HEK293 (cell line): ENCODE data around the gene CXCL6.

Experiments
- CTCF ChIA-PET: fragments of 350-600 bp; formaldehyde crosslinking; extraction: SDS; loops from one replicate; lab custom pipeline; 2021; ENCODE audit warnings: antibody characterized with exemption; lab: Yijun Ruan, JAX
- POLR2A ChIA-PET: fragments of 300-600 bp; formaldehyde crosslinking; extraction: SDS; loops from one replicate; lab custom pipeline; 2020; ENCODE audit warnings: antibody characterized with exemption, inconsistent platforms; lab: Yijun Ruan, JAX
- H3K27ac ChIP-seq: fragments of 200-500 bp; sonication (Bioruptor generic); 2 replicates; pipeline ENCODE4 v1.5.1; 2014; ENCODE audit warnings: low read depth, low read length, control low read depth, inconsistent platforms; ENCODE audit errors: extremely low read depth
- H3K36me3 ChIP-seq, 2 experiments: fragments of 200-500 bp in 1 of 2; sonication (Bioruptor generic) in 1 of 2; 1 replicate in 1 of 2; 2 replicates in 1 of 2; pipeline ENCODE4 v1.5.1; 2014 to 2017; ENCODE audit warnings: inconsistent platforms in 2 of 2, low read length in 2 of 2; ENCODE audit not compliant: control insufficient read depth in 2 of 2, insufficient read depth in 1 of 2
- H3K4me1 ChIP-seq: fragments of 200-500 bp; sonication (Bioruptor generic); 2 replicates; pipeline ENCODE4 v1.5.1; 2014; ENCODE audit warnings: mild to moderate bottlenecking, low read length, inconsistent platforms; ENCODE audit not compliant: control insufficient read depth, insufficient read depth
- H3K4me3 ChIP-seq: 2 replicates; pipeline ENCODE4 v1.5.1; 2011; ENCODE audit warnings: low read depth, mild to moderate bottlenecking, control low read depth, low read length, moderate library complexity
- H3K9me3 ChIP-seq: fragments of 200-500 bp; sonication (Bioruptor generic); 2 replicates; pipeline ENCODE4 v1.5.1; 2014; ENCODE audit warnings: low read depth, low read length, inconsistent platforms; ENCODE audit not compliant: control insufficient read depth, insufficient read depth
- FEZF1 ChIP-seq: fragments of 450-650 bp; formaldehyde crosslinking; IDR thresholded peaks from 2 replicates; pipeline ENCODE4 v1.5.1; 2016; ENCODE audit warnings: missing biosample characterization, missing genetic modification characterization
- GLI2 ChIP-seq: fragments of 450-650 bp; formaldehyde crosslinking; IDR thresholded peaks from 2 replicates; pipeline ENCODE4; 2017; ENCODE audit warnings: missing biosample characterization, missing genetic modification characterization, low read depth, borderline replicate concordance
- KLF9 ChIP-seq: fragments of 450-650 bp; formaldehyde crosslinking; IDR thresholded peaks from 2 replicates; pipeline ENCODE4 v1.5.1; 2016; ENCODE audit warnings: missing biosample characterization, missing genetic modification characterization, low read depth
- SP7 ChIP-seq: fragments of 450-650 bp; formaldehyde crosslinking; IDR thresholded peaks from 2 replicates; pipeline ENCODE4 v1.5.1; 2016; ENCODE audit warnings: missing biosample characterization, missing genetic modification characterization
- YY1 ChIP-seq: fragments of 450-650 bp; formaldehyde crosslinking; IDR thresholded peaks from 2 replicates; pipeline ENCODE4 v1.5.1; 2018; ENCODE audit warnings: missing biosample characterization, missing genetic modification characterization
- ZIC2 ChIP-seq: fragments of 450-650 bp; formaldehyde crosslinking; IDR thresholded peaks from 2 replicates; pipeline ENCODE4 v1.5.1; 2016; ENCODE audit warnings: missing biosample characterization, missing genetic modification characterization
- ZNF114 ChIP-seq: fragments of 450-650 bp; formaldehyde crosslinking; IDR thresholded peaks from 2 replicates; pipeline ENCODE4 v1.5.0; 2017; ENCODE audit warnings: missing biosample characterization, missing genetic modification characterization
- ZNF157 ChIP-seq: fragments of 450-650 bp; formaldehyde crosslinking; IDR thresholded peaks from 2 replicates; pipeline ENCODE4 v1.5.1; 2016; ENCODE audit warnings: missing biosample characterization, missing genetic modification characterization
- ZNF24 ChIP-seq: fragments of 450-650 bp; formaldehyde crosslinking; IDR thresholded peaks from 2 replicates; pipeline ENCODE4 v1.5.1; 2016; ENCODE audit warnings: missing biosample characterization, missing genetic modification characterization
- ZNF335 ChIP-seq: fragments of 450-650 bp; formaldehyde crosslinking; conservative IDR thresholded peaks from 2 replicates; pipeline ENCODE4 v1.5.1; 2016; ENCODE audit warnings: missing biosample characterization, missing genetic modification characterization
- ZNF426 ChIP-seq: fragments of 450-650 bp; formaldehyde crosslinking; IDR thresholded peaks from 2 replicates; pipeline ENCODE4 v1.5.1; 2017; ENCODE audit warnings: missing biosample characterization, missing genetic modification characterization, mild to moderate bottlenecking, inconsistent platforms, moderate library complexity
- ZNF521 ChIP-seq: fragments of 450-650 bp; formaldehyde crosslinking; IDR thresholded peaks from 2 replicates; pipeline ENCODE4 v1.5.1; 2017; ENCODE audit warnings: missing biosample characterization, mild to moderate bottlenecking, missing genetic modification characterization
- ZNF677 ChIP-seq: fragments of 450-650 bp; IDR thresholded peaks from 2 replicates; pipeline ENCODE4 v1.5.0; 2018; ENCODE audit warnings: missing biosample characterization, mild to moderate bottlenecking, missing genetic modification characterization, moderate library complexity
- ZNF777 ChIP-seq: fragments of 450-650 bp; formaldehyde crosslinking; IDR thresholded peaks from 2 replicates; pipeline ENCODE4 v1.5.1; 2017; ENCODE audit warnings: missing biosample characterization, missing genetic modification characterization, borderline replicate concordance
- ZNF785 ChIP-seq: fragments of 450-650 bp; formaldehyde crosslinking; IDR thresholded peaks from 2 replicates; pipeline ENCODE4 v1.5.1; 2016; ENCODE audit warnings: missing biosample characterization, missing genetic modification characterization
- TF ChIP-seq, protein P1 (sequence below): fragments of 450-650 bp; formaldehyde crosslinking; IDR thresholded peaks from 2 replicates; pipeline ENCODE4 v1.5.1; 2016; ENCODE audit warnings: missing biosample characterization, missing genetic modification characterization
- TF ChIP-seq, protein P2 (sequence below): fragments of 450-650 bp; formaldehyde crosslinking; IDR thresholded peaks from 2 replicates; pipeline ENCODE4 v1.5.0; 2017; ENCODE audit warnings: missing biosample characterization, missing genetic modification characterization, borderline replicate concordance
- TF ChIP-seq, protein P3 (sequence below): fragments of 450-650 bp; formaldehyde crosslinking; IDR thresholded peaks from 2 replicates; pipeline ENCODE4 v1.5.1; 2016; ENCODE audit warnings: missing biosample characterization, missing genetic modification characterization
- TF ChIP-seq, protein P4 (sequence below): fragments of 450-650 bp; IDR thresholded peaks from 2 replicates; pipeline ENCODE4 v1.5.1; 2018; ENCODE audit warnings: missing biosample characterization, missing genetic modification characterization
- TF ChIP-seq, protein P5 (sequence below): fragments of 450-650 bp; formaldehyde crosslinking; optimal IDR thresholded peaks from 2 replicates; pipeline ENCODE3; 2016; ENCODE audit warnings: missing biosample characterization, mild to moderate bottlenecking, missing genetic modification characterization
- TF ChIP-seq, protein P6 (sequence below): fragments of 450-650 bp; formaldehyde crosslinking; conservative IDR thresholded peaks from 2 replicates; pipeline ENCODE4 v1.5.1; 2016; ENCODE audit warnings: low read depth, missing biosample characterization, missing genetic modification characterization

Gene CXCL6

DNA sequence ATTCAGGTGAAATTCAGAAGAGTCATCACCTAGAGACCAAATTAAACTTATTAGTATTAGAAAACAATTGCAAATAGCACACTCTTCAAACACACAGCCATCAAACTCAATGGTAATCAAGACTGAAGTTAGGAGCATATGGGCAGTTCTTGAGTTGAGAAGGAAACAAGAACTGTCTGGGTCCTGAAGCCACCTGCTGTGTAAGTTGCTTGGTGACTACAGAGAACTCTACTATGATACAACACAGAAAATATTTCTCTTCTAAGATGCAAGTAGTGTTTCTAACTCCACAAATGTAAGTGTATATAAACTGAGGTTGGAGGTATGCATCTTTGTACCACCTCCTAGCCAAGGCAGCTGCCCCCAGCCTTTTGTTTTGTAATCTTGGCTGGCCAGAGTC, 16.3 kb downstream of the CXCL6 start (continued):
- no peak for TF ChIP-seq ZNF777 (tag by site-specific recombination)

DNA sequence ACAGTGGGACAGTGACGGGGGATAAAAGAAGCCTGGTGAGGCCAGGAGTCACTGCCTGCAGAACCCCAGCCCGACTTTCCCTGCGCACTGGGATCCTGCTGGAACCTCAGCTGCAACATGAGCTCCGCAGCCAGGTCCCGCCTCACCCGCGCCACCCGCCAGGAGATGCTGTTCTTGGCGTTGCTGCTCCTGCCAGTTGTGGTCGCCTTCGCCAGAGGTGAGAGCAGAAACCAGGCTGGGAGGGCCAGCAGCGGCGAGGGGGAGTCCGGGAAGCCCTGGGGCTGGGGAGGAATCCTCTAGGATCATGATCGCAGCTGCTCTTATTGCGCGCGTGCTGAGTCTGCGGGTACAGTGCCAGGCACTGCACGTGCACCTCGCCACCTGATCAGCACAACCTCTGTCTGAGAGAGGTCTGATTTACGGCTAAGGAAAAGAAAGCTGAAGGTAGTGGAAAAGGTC, 16.8 kb downstream of the CXCL6 start, which contains the start of gene PF4V1:
Gene PF4V1 (plus strand): TSS at position 51 of the 459 bp plus-strand sequence. CDS start 67 bp downstream, at position 118.
- Histone ChIP-seq H3K36me3 (no peaks in the 10 kb centered on the region), H3K27ac (no peak within 1 kb of the TSS; the same call in 1 of the 2 replicates), H3K9me3 (no peaks in the 10 kb centered on the region), H3K4me3 (no peak within 1 kb of the TSS), H3K4me1 (no peaks in the 10 kb centered on the region)
- CTCF ChIA-PET: interaction anchor here (0.9 to 2.0 kb wide), 2 partner anchors 9 to 11 kb away, joined by 5 to 6 read pairs; no protein-coding TSS in a partner anchor
- POLR2A ChIA-PET: no interaction called here
- no peak for TF ChIP-seq FEZF1
- TF ChIP-seq ZNF677 (tag by site-specific recombination): 0 out of 2 replicates have a peak, but pooled peaks have one; percentile 23
- TF ChIP-seq, protein P1, sequence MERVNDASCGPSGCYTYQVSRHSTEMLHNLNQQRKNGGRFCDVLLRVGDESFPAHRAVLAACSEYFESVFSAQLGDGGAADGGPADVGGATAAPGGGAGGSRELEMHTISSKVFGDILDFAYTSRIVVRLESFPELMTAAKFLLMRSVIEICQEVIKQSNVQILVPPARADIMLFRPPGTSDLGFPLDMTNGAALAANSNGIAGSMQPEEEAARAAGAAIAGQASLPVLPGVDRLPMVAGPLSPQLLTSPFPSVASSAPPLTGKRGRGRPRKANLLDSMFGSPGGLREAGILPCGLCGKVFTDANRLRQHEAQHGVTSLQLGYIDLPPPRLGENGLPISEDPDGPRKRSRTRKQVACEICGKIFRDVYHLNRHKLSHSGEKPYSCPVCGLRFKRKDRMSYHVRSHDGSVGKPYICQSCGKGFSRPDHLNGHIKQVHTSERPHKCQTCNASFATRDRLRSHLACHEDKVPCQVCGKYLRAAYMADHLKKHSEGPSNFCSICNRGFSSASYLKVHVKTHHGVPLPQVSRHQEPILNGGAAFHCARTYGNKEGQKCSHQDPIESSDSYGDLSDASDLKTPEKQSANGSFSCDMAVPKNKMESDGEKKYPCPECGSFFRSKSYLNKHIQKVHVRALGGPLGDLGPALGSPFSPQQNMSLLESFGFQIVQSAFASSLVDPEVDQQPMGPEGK: 0 out of 2 replicates have a peak, but pooled peaks have one; percentile 22
- TF ChIP-seq ZNF426 (tag by site-specific recombination): no peak
- TF ChIP-seq, protein P2, sequence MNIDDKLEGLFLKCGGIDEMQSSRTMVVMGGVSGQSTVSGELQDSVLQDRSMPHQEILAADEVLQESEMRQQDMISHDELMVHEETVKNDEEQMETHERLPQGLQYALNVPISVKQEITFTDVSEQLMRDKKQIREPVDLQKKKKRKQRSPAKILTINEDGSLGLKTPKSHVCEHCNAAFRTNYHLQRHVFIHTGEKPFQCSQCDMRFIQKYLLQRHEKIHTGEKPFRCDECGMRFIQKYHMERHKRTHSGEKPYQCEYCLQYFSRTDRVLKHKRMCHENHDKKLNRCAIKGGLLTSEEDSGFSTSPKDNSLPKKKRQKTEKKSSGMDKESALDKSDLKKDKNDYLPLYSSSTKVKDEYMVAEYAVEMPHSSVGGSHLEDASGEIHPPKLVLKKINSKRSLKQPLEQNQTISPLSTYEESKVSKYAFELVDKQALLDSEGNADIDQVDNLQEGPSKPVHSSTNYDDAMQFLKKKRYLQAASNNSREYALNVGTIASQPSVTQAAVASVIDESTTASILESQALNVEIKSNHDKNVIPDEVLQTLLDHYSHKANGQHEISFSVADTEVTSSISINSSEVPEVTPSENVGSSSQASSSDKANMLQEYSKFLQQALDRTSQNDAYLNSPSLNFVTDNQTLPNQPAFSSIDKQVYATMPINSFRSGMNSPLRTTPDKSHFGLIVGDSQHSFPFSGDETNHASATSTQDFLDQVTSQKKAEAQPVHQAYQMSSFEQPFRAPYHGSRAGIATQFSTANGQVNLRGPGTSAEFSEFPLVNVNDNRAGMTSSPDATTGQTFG: no peak
- TF ChIP-seq, protein P3, sequence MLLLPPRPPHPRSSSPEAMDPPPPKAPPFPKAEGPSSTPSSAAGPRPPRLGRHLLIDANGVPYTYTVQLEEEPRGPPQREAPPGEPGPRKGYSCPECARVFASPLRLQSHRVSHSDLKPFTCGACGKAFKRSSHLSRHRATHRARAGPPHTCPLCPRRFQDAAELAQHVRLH (tag by site-specific recombination): no peak
- TF ChIP-seq ZNF114 (tag by site-specific recombination): no peak
- TF ChIP-seq ZNF335 (tag by site-specific recombination): peak; percentile 47
- no peak for TF ChIP-seq YY1
- TF ChIP-seq ZIC2 (tag by site-specific recombination): peak; percentile 87
- no peak for TF ChIP-seq ZNF521 (tag by site-specific recombination)
- no peak for TF ChIP-seq ZNF785
- TF ChIP-seq, protein P4, sequence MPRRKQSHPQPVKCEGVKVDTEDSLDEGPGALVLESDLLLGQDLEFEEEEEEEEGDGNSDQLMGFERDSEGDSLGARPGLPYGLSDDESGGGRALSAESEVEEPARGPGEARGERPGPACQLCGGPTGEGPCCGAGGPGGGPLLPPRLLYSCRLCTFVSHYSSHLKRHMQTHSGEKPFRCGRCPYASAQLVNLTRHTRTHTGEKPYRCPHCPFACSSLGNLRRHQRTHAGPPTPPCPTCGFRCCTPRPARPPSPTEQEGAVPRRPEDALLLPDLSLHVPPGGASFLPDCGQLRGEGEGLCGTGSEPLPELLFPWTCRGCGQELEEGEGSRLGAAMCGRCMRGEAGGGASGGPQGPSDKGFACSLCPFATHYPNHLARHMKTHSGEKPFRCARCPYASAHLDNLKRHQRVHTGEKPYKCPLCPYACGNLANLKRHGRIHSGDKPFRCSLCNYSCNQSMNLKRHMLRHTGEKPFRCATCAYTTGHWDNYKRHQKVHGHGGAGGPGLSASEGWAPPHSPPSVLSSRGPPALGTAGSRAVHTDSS (tag by site-specific recombination): no peak
- no peak for TF ChIP-seq ZNF157 (tag by site-specific recombination)
- no peak for TF ChIP-seq GLI2 (tag by site-specific recombination)
- TF ChIP-seq, protein P5, sequence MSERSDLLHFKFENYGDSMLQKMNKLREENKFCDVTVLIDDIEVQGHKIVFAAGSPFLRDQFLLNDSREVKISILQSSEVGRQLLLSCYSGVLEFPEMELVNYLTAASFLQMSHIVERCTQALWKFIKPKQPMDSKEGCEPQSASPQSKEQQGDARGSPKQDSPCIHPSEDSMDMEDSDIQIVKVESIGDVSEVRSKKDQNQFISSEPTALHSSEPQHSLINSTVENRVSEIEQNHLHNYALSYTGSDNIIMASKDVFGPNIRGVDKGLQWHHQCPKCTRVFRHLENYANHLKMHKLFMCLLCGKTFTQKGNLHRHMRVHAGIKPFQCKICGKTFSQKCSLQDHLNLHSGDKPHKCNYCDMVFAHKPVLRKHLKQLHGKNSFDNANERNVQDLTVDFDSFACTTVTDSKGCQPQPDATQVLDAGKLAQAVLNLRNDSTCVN: peak; percentile 41
- no peak for TF ChIP-seq ZNF24 (tag by site-specific recombination)
- TF ChIP-seq KLF9 (tag by site-specific recombination): no peak
- TF ChIP-seq SP7 (tag by site-specific recombination): peak; percentile 27; the same call in 1 of the 2 replicates
- TF ChIP-seq, protein P6, sequence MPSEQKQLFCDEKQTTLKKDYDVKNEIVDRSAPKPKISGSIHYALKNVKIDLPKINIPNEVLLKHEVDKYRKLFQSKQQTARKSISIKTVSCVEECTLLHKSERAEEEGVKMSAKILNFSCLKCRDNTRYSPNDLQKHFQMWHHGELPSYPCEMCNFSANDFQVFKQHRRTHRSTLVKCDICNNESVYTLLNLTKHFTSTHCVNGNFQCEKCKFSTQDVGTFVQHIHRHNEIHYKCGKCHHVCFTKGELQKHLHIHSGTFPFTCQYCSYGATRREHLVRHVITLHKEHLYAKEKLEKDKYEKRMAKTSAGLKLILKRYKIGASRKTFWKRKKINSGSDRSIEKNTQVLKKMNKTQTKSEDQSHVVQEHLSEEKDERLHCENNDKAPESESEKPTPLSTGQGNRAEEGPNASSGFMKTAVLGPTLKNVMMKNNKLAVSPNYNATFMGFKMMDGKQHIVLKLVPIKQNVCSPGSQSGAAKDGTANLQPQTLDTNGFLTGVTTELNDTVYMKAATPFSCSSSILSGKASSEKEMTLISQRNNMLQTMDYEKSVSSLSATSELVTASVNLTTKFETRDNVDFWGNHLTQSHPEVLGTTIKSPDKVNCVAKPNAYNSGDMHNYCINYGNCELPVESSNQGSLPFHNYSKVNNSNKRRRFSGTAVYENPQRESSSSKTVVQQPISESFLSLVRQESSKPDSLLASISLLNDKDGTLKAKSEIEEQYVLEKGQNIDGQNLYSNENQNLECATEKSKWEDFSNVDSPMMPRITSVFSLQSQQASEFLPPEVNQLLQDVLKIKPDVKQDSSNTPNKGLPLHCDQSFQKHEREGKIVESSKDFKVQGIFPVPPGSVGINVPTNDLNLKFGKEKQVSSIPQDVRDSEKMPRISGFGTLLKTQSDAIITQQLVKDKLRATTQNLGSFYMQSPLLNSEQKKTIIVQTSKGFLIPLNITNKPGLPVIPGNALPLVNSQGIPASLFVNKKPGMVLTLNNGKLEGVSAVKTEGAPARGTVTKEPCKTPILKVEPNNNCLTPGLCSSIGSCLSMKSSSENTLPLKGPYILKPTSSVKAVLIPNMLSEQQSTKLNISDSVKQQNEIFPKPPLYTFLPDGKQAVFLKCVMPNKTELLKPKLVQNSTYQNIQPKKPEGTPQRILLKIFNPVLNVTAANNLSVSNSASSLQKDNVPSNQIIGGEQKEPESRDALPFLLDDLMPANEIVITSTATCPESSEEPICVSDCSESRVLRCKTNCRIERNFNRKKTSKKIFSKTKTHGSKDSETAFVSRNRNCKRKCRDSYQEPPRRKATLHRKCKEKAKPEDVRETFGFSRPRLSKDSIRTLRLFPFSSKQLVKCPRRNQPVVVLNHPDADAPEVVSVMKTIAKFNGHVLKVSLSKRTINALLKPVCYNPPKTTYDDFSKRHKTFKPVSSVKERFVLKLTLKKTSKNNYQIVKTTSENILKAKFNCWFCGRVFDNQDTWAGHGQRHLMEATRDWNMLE (tag by site-specific recombination): no peak
